A673 (cell line): ENCODE data around the gene HM13.

Experiments used
- CTCF ChIP-seq: fragments of 300-800, 200-600 bp; sonication (generic); conservative IDR thresholded peaks from 2 replicates; pipeline ENCODE4 v1.5.1; 2017; ENCODE audit warnings: low read depth, mild to moderate bottlenecking, antibody characterized with exemption, low read length, moderate library complexity, mixed read lengths
- EZH2 ChIP-seq: fragments of 200-600 bp; sonication (generic); IDR thresholded peaks from 2 replicates; pipeline ENCODE4 v1.6.1; 2017; ENCODE audit warnings: borderline replicate concordance, low read depth, mild to moderate bottlenecking, mixed read lengths, antibody characterized with exemption, low read length; ENCODE audit not compliant: poor library complexity, severe bottlenecking

GRCh38 chr20:31516651-31517050 lies 2.4 kb downstream of the HM13 start:
- no peak for TF ChIP-seq CTCF
- no peak for TF ChIP-seq EZH2
